Measurements from ENCODE around the gene SYT2.
A peak's percentile ranks its signal among the peaks of the same experiment; 100 is the strongest.
"Not testable (repeated sequence)": the region's sequence is repeated elsewhere in the genome, so short reads cannot be mapped to it uniquely, and the experiment has no call there.

SYT2 gene

DNA sequence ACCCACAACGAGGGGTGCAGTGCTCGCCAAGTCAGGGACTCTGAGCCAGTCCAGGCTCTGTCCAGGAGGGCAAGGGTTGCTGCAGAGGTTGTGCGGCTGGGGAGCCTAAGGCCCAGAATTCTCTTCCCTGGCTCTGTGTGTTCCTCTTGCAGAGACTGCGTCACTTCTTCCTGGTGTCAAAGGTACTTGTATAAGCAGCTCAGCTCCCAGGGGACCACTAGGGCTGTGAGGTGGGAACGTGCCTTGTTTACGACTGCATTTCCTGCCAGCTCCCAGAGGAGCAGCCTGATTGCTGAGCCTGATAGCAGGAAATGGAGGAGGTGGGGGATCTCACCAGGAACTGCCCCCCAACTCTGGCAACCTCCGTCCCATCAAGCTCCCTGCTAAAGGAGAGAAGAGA lies 83.2 kb downstream of the SYT2 start:
- not testable (repeated sequence) for DNase-seq (ENCODE audit: insufficient read length, low spot score); FAIRE-seq

DNA sequence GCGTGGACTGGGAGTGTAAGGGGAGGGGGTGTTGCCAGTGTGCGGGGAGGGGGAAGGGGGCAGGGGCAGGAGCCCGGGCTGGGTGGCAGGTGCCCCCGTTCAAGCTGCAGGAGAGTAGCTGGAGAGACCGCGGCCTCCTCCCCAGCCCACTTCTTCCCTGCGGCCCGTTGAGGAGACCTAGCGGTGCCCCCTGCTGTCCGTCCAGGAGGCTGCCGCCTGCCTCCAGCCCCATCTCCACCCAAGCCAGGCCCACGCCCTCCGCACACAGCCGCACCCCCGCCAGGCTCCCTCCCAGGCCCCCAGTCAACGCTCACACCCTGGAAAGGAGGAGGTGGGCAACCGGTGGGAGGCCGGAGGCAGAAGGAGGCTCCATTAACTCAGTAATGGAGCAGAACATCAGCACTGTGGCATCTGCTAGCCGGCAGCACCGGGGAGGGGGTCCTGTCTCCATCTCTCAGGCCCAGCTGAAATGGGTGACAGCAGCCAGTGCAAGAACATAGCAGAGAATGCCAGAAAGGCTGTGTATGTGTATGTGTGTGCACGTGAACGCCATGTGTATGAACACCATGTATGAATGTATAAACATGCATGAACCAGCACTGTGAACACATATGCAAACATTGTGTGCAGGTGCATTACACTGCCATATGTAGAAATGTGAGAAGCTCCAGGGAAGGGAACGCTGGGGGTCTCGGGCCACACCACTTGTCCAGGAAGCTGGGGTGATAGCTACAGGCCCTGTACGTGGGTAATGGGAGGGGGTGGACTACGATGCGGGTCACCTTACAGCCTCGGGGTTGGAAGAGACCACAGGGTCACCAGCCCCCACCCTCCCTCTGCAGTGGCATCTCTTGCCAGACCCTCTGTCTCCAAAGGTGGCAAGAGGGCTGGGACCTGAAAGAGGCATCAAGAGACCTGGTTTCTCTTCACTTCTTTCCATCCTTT lies 84.6 kb downstream of the SYT2 start:
- FAIRE-seq (no peak), DNase-seq (ENCODE audit: insufficient read length, low spot score) (peak; percentile 57)

- DNase-seq (ENCODE audit: insufficient read length, low spot score): no peak
- no peak for FAIRE-seq
Measured at GRCh38 chr1:202624781-202625108, 85.5 kb downstream of the SYT2 start.

DNA sequence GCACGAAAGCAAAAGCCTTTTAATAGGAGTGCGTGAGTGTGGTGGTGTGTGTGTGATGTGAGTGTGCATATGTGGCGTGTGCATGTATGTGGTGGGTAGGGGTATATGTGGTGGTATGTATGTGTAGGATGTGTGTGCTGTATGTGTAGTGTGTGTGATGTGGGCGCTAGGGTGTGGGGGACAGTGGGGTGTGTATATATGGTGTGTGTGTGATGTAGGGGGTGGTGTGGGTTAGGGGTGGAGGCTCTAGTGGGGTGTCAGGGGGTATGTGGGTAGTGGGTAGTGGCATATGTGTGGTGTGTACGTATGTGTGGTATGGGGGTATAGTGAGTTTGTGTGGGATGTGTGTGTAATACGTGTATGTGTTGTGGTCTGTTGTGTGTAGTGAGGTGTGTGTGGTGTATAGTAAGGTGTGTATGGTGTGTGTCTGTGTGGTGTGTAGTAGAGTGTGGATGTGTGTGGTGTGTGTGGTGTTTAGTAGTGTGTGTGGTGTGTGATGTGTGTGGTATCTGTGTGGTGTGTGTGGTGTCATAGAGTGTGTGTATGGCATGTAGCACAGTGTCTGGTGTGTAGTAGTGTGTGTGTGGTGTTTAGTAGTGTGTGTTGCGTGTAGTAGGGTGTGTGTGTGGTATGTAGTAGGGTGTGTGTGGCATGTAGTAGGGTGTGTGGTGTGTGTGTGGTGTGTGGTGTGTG lies 86.0 kb downstream of the SYT2 start:
- FAIRE-seq (no peak), DNase-seq (ENCODE audit: insufficient read length, low spot score) (no peak)

GRCh38 chr1:202623476-202623875 lies 86.8 kb downstream of the SYT2 start:
- not testable (repeated sequence) for DNase-seq (ENCODE audit: insufficient read length, low spot score); FAIRE-seq

- no peak for DNase-seq (ENCODE audit: insufficient read length, low spot score)
- FAIRE-seq: no peak
Measured at GRCh38 chr1:202623075-202623474, 87.2 kb downstream of the SYT2 start.

DNA sequence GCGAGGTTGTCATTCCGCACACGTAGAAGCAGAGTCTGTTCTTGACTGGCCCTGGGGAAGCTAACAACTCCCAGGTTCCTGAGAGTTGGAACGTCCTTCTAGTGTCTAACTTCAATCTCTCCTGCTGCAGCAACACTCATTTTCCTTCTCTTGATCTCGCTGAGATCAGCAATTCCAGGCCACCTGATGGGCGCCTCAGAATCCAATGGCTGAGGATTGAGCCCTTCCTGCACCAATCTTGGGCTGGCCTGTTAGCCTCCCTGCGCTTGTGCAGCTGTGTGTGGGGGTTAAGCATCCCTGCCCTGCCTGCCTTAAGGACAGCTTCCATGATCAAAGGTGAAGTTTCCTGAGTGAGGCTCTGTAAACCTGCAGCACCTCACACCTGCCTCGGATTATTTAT lies 87.9 kb downstream of the SYT2 start:
- DNase-seq (ENCODE audit: insufficient read length, low spot score): no peak
- no peak for FAIRE-seq

DNA sequence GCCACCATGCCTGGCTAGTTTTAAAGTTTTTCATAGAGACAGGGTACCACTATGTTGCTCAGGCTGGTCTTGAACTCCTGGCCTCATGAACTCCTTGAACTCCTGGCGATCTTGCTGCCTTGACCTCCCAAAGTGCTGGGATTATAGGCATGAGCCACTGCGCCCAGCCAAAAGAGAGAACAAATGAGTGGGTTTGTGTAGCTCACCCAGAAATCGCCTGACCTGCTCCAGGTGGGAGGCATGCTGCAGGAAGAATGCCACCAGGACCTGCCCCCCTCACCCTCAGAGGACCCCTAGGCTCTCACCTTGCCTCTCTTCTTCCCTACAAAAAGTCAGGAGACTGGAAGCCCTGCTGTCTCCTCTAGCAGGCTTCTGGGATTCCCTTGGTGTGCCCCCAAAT lies 88.8 kb downstream of the SYT2 start:
- DNase-seq (ENCODE audit: insufficient read length, low spot score) (no peak), FAIRE-seq (no peak)

GRCh38 chr1:202620036-202620435 lies 90.2 kb downstream of the SYT2 start:
- not testable (repeated sequence) for FAIRE-seq; DNase-seq (ENCODE audit: insufficient read length, low spot score)

- no peak for DNase-seq (ENCODE audit: insufficient read length, low spot score)
- no peak for FAIRE-seq
Measured at GRCh38 chr1:202619505-202619904, 90.7 kb downstream of the SYT2 start.

DNA sequence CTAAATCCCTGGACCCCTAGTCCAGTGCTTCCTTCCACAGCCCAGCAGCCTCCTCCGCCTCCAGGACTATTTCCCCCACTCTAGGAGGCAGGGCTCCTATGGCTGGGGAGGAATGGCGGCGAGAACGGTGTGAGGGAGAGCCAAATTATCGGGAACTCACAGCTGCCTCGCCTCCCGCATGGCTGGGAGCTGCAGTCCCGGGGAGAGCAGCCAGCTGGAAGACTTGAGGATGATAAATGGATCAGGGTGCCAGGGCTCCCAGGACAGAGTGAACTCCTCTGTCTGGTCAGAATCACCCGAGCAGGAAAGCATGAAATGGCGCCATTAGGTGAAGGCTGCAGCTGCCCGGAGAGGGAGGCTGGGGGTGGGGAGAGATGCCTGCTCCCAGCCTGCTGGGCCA lies 91.2 kb downstream of the SYT2 start:
- FAIRE-seq; DNase-seq (ENCODE audit: insufficient read length, low spot score): not testable (repeated sequence)

- DNase-seq (ENCODE audit: insufficient read length, low spot score): no peak
- FAIRE-seq: no peak
Measured at GRCh38 chr1:202616355-202616915, 93.8 kb downstream of the SYT2 start.

DNA sequence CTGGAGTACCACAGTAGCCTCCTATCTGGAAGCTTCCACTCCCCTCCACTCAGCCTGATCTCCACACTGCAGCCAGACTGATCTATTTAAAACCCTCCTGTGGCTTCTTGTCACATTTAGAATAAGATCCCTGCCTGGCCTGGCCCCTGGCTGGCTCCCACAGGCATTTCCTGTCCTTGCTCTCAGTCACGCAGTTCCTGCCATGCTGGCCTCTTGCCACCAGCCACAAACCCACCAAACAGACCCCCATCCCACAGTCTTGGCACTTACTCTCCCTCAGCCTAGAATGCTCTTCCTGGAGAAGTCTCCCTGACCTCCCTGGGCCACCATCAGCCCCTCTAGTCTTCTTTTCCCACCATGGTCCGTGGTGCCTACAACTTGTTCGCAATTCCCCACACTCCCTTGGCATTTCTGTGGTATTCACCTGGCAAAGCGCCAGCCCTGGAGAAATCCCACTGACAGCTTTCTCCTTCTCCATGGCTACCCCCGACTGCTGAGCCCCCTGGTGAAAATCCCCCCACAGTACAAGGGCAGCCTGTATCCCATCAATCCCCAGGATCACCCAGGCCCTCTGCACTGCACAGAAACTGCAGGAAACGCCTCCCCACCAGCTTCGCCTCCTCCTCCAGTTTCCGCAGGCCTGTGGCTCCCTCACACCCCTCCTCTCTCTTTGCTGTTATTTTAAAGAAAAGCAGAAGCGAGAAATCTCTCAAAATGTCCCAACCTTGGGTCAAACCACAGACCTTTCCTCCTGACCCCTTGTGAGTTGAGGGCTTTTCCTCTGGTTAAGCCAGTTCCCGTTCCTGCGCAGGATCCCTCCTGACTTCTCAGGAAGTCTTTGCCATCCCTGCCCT lies 94.5 kb downstream of the SYT2 start:
- peak; percentile 83 for FAIRE-seq
- peak; percentile 39 for DNase-seq (ENCODE audit: insufficient read length, low spot score)

GRCh38 chr1:202615208-202615500 lies 95.1 kb downstream of the SYT2 start:
- not testable (repeated sequence) for DNase-seq (ENCODE audit: insufficient read length, low spot score); FAIRE-seq

DNA sequence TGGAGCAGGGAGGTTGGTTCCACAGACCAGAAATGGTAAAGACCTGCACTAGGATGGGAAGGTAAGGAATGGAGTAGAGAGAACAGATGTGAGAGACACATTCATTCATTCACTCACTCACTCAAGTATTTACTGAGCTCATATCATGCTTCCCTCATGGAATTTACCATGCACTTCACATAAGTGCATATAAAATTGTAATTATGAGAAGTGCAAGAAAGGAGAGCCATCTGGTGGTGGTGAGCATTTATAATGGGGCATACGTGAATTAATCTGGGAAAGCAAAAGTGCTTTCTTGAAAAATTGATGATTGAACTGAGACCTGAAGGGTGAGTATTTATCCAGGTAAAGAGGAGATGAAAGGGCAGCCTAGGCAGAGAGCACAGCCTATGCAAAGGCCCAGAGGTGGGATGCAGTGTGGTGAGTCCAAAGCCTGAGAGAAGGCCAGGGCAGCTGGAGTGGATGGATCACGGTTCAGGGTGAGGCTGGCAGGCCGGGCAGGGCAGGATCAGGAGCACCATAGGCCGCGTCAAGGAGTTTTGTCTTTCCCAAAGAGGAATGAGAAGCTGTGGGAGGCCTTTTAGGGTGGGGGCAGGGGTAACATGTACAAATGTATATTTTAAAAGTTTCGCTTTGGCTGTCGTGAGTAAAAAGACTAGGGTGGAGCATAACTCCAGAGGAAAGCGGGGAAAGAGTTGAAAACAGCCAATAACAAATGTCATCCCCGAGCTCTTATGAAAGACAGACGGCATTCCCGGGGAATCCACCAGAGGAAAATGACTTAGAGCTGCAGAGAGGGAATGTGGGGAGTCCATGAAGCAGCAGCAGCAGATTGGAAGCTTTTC lies 95.7 kb downstream of the SYT2 start:
- FAIRE-seq; DNase-seq (ENCODE audit: insufficient read length, low spot score): not testable (repeated sequence)

GRCh38 chr1:202613571-202613970 lies 96.7 kb downstream of the SYT2 start:
- FAIRE-seq (no peak), DNase-seq (ENCODE audit: insufficient read length, low spot score) (no peak)

GRCh38 chr1:202612036-202612435 lies 98.2 kb downstream of the SYT2 start:
- DNase-seq (ENCODE audit: insufficient read length, low spot score); FAIRE-seq: not testable (repeated sequence)

GRCh38 chr1:202605515-202605914 lies 104.7 kb downstream of the SYT2 start:
- DNase-seq (ENCODE audit: insufficient read length, low spot score): no peak
- FAIRE-seq: no peak

GRCh38 chr1:202603435-202603834 lies 106.8 kb downstream of the SYT2 start:
- DNase-seq (ENCODE audit: insufficient read length, low spot score): no peak
- no peak for FAIRE-seq
